Lung (tissue), 12 donors: ENCODE data around the gene CACNA1D. TPM values are rescaled to one million over a fixed set of nuclear protein-coding genes. Genes with fewer than 3 reads are reported as not detected.

Source experiments
- ATAC-seq: fragments of 200-7000 bp; cut with Tn5 transposase; one replicate; pipeline ENCODE4 v1.9.1; 2020; ENCODE audit warnings: moderate number of reproducible peaks; ENCODE audit not compliant: insufficient read depth, low FRiP score
- DNase-seq, 3 donors: peaks; one replicate each; pipeline ENCODE4 v3.0.0-alpha.2; 2013 to 2017
- H3K27ac ChIP-seq, 2 donors: one replicate each; pipeline ENCODE4 v1.5.1; 2013; ENCODE audit warnings: mild to moderate bottlenecking in 2 of 2, moderate library complexity in 2 of 2, control low read depth in 1 of 2, inconsistent platforms in 1 of 2, low read depth in 1 of 2, low read length in 1 of 2
- H3K27me3 ChIP-seq, 3 donors: one replicate each; pipeline ENCODE4 v1.5.1; 2013; ENCODE audit warnings: low read length in 2 of 3; ENCODE audit not compliant: control insufficient read depth in 3 of 3, insufficient read depth in 3 of 3
- H3K36me3 ChIP-seq, 4 donors: one replicate each; pipeline ENCODE4 v1.5.1; 2013; ENCODE audit warnings: low read length in 4 of 4, mild to moderate bottlenecking in 1 of 4, moderate library complexity in 1 of 4; ENCODE audit not compliant: control insufficient read depth in 4 of 4, insufficient read depth in 4 of 4
- H3K4me1 ChIP-seq, 5 donors: one replicate each; pipeline ENCODE4 v1.5.1; 2013; ENCODE audit warnings: low read length in 5 of 5, mild to moderate bottlenecking in 2 of 5, moderate library complexity in 1 of 5; ENCODE audit not compliant: control insufficient read depth in 5 of 5, insufficient read depth in 5 of 5
- H3K4me3 ChIP-seq: one replicate; pipeline ENCODE4 v1.5.1; 2013; ENCODE audit warnings: mild to moderate bottlenecking, control low read depth, moderate library complexity
- H3K9ac ChIP-seq, 2 donors: one replicate each; pipeline ENCODE4 v1.5.1; 2013; ENCODE audit warnings: low read length in 2 of 2, control low read depth in 1 of 2; ENCODE audit not compliant: insufficient read depth in 1 of 2
- H3K9me3 ChIP-seq, 4 donors: one replicate each; pipeline ENCODE4 v1.5.1; 2013; ENCODE audit warnings: low read length in 3 of 4, mild to moderate bottlenecking in 1 of 4, moderate library complexity in 1 of 4; ENCODE audit not compliant: control insufficient read depth in 4 of 4, insufficient read depth in 3 of 4
- CTCF ChIP-seq: IDR thresholded peaks from 2 replicates; pipeline ENCODE4 v1.5.1; 2012; ENCODE audit warnings: mild to moderate bottlenecking; ENCODE audit errors: control extremely low read depth, extremely low read depth
- WGBS, 2 donors: extraction: QIAGEN DNeasy Blood & Tissue Kit; methylation state at CpG; one replicate each; pipeline ENCODE4 v1.1.7; 2013; 5-methylcytosine and 5-hydroxymethylcytosine counted together
- polyA plus RNA-seq, 2 donors: library from polyadenylated mRNA; stranded (reverse); fragments of 200-250 nt; gene quantifications; one replicate each; pipeline ENCODE4 v1.2.1, GENCODE V29; 2013
- total RNA-seq, 2 donors: library from RNA; depleted of rRNA in 1 of 2; stranded (reverse); fragments of >200 nt in 1 of 2; gene quantifications; one replicate each; pipeline ENCODE4 v1.2.1, GENCODE V29; 2014 to 2021
- donor health status: control.
- donor health status: control.
- donor health status: Bipolar disorder and iron deficiency.
- donor health status: healthy.
- donor health status: DM: yes; HTN: yes; CAD: no.

The CACNA1D gene
- total and polyA plus RNA-seq, 4 donors, result 2.7 to 96.8 (median 23.1) TPM

DNA sequence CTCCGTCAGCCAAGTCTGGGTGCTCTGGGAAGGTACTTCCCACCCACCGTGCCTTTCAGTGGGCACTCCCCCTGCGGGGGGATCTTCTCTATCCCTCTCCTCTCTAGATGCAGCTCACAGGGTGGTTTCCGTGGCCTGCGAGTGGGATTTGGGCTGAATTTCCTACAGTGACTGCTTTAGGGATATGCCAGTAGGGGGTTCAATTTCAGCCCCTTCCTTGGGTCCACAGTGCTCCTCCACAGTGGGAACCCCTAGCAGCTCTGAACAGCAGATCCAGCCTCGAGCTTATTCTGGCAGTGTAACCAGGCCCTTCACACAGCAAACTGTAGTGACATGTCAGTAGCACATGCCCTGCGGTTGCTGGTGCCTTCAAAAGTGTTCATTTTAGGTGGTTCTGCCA lies 196.1 kb downstream of the CACNA1D start:
- no peaks in the 10 kb centered on the region for H3K36me3 ChIP-seq

GRCh38 chr3:53691349-53691748 lies 196.9 kb downstream of the CACNA1D start:
- TF ChIP-seq CTCF, result no peak

More for the DNA sequence above, 196.1 kb downstream of the CACNA1D start:
- WGBS, 2 donors, result 85 to 87% methylated on average over 7 of the region's 7 CpGs
- DNase-seq (no peak), ATAC-seq (no peak)
- Histone ChIP-seq H3K4me1 (peaks cover 0 to 12% (median 4%) of the 10 kb centered on the region in 5 donors), H3K9ac (no peak overlapping the region), H3K4me3 (no peak overlapping the region), H3K27me3 (no peaks in the 10 kb centered on the region), H3K9me3 (no peaks in the 10 kb centered on the region), H3K27ac (no peak overlapping the region)
- no peak for TF ChIP-seq CTCF

DNA sequence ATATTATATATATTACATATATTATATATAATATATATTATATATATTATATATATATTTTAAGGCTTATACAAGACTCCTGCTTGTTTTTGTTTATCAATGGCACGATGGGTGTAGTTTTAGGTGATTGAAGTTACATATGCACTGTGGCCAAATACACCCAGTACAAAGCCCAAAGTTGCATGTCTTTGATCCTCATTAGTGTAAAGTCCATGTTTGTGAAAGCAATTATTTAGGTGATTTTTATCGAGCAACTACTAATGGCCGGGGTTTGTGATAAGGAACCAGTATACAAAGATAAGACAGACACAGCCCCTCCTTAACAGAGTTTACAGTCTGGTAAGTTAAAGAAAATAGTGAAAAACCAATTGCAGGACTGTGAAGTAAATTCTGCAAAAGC lies 197.5 kb downstream of the CACNA1D start:
- DNase-seq (no peak), ATAC-seq (no peak)
- WGBS, 2 donors, result 79 to 91% methylated on average over 3 of the region's 3 CpGs
- Histone ChIP-seq H3K9me3 (no peaks in the 10 kb centered on the region), H3K4me3 (no peak overlapping the region), H3K4me1 (peaks cover 0 to 12% (median 4%) of the 10 kb centered on the region in 5 donors), H3K9ac (no peak overlapping the region), H3K36me3 (no peaks in the 10 kb centered on the region), H3K27me3 (no peaks in the 10 kb centered on the region), H3K27ac (no peak overlapping the region)
- TF ChIP-seq CTCF, result no peak

More at GRCh38 chr3:53691349-53691748, 196.9 kb downstream of the CACNA1D start:
- Histone ChIP-seq H3K9me3 (no peaks in the 10 kb centered on the region), H3K27ac (no peak overlapping the region), H3K27me3 (no peaks in the 10 kb centered on the region), H3K36me3 (no peaks in the 10 kb centered on the region), H3K9ac (no peak overlapping the region), H3K4me3 (no peak overlapping the region), H3K4me1 (peaks cover 0 to 12% (median 4%) of the 10 kb centered on the region in 5 donors)
- 97 to 100% methylated on average over 2 of the region's 2 CpGs for WGBS, 2 donors
- no peak for ATAC-seq
- no peak for DNase-seq

GRCh38 chr3:53693451-53693850 lies 199.0 kb downstream of the CACNA1D start:
- no peak overlapping the region for H3K4me3 ChIP-seq
- TF ChIP-seq CTCF, result no peak
- no peaks in the 10 kb centered on the region for H3K27me3 ChIP-seq
- WGBS, 2 donors, result 29 to 55% methylated on average over 2 of the region's 2 CpGs
- no peaks in the 10 kb centered on the region for H3K36me3 ChIP-seq
- no peak for ATAC-seq
- H3K9ac ChIP-seq, result no peak overlapping the region
- H3K4me1 ChIP-seq, result peaks cover 0 to 12% (median 4%) of the 10 kb centered on the region in 5 donors
- no peaks in the 10 kb centered on the region for H3K9me3 ChIP-seq
- H3K27ac ChIP-seq, result no peak overlapping the region
- DNase-seq, result no peak
